CD4-positive, alpha-beta T cell (primary cell): ENCODE measurements around the gene KCMF1. TPM values are rescaled to one million over a fixed set of nuclear protein-coding genes. Genes with fewer than 3 reads are reported as not detected.

Source experiments
- ATAC-seq: fragments of 200-7000 bp; cut with Tn5 transposase; one replicate; pipeline ENCODE4 v1.10.0; 2022; ENCODE audit warnings: mild to moderate bottlenecking; ENCODE audit not compliant: poor library complexity
- CTCF ChIA-PET: fragments of 350-600 bp; sonication (Branson Sonifier 250); formaldehyde crosslinking; loops from one replicate; lab custom pipeline; 2021; ENCODE audit warnings: antibody characterized with exemption, inconsistent platforms; lab: Charles Lee
- POLR2A ChIA-PET: fragments of 350-600 bp; sonication (Branson Sonifier 250); formaldehyde crosslinking; loops from one replicate; lab custom pipeline; 2021; ENCODE audit warnings: antibody characterized with exemption, inconsistent platforms; lab: Charles Lee
- DNase-seq, 14 experiments: peaks; one replicate each; pipeline ENCODE4 v3.0.0-alpha.2; 2013 to 2020; ENCODE audit warnings: mixed read lengths in 2 of 14
- H3K27ac ChIP-seq, 2 donors: one replicate each; pipeline versions ENCODE4 v1.5.1 to v1.7.0; 2013; ENCODE audit warnings: low read length in 2 of 2, low read depth in 1 of 2, mild to moderate bottlenecking in 1 of 2
- H3K27me3 ChIP-seq, 2 experiments: 1 replicate in 1 of 2; 2 replicates in 1 of 2; pipeline versions ENCODE4 v1.6.1 to v1.7.0; 2013; ENCODE audit warnings: low read length in 2 of 2, control low read depth in 1 of 2, mild to moderate bottlenecking in 1 of 2, moderate library complexity in 1 of 2; ENCODE audit not compliant: insufficient read depth in 2 of 2, control insufficient read depth in 1 of 2
- H3K36me3 ChIP-seq: one replicate; pipeline ENCODE4 v1.6.1; 2013; ENCODE audit warnings: low read length, control low read depth; ENCODE audit not compliant: insufficient read depth
- H3K4me1 ChIP-seq: one replicate; pipeline ENCODE4 v1.6.1; 2013; ENCODE audit warnings: low read length, control low read depth; ENCODE audit not compliant: insufficient read depth
- H3K4me3 ChIP-seq: one replicate; pipeline ENCODE4 v1.5.1; 2013; ENCODE audit warnings: mild to moderate bottlenecking, low read length, moderate library complexity
- H3K9me3 ChIP-seq, 2 experiments: 1 replicate in 1 of 2; 2 replicates in 1 of 2; pipeline versions ENCODE4 v1.6.1 to v1.7.0; 2013; ENCODE audit warnings: low read length in 2 of 2, mild to moderate bottlenecking in 2 of 2, control low read depth in 1 of 2, moderate library complexity in 1 of 2; ENCODE audit not compliant: control insufficient read depth in 1 of 2, insufficient read depth in 1 of 2
- H3K27ac Mint-ChIP-seq: one replicate; pipeline ENCODE4 v1.8.0; 2020; ENCODE audit warnings: mixed read lengths
- H3K27me3 Mint-ChIP-seq: one replicate; pipeline ENCODE4 v1.8.0; 2021; ENCODE audit warnings: mixed read lengths
- H3K36me3 Mint-ChIP-seq: one replicate; pipeline ENCODE4 v1.8.0; 2021; ENCODE audit warnings: low read depth, mixed read lengths
- H3K4me1 Mint-ChIP-seq: one replicate; pipeline ENCODE4 v1.8.0; 2021; ENCODE audit warnings: low read depth, mixed read lengths
- H3K4me3 Mint-ChIP-seq: one replicate; pipeline ENCODE4 v1.8.0; 2020; ENCODE audit warnings: mild to moderate bottlenecking, mixed read lengths
- H3K9me3 Mint-ChIP-seq: one replicate; pipeline ENCODE4 v1.8.0; 2020; ENCODE audit warnings: mixed read lengths
- intact Hi-C, 2 experiments: fragments of 100-400 bp; cut with DNase I in 1 of 2; cut with micrococcal nuclease in 1 of 2; formaldehyde crosslinking; loops; one replicate each; pipeline versions ENCODE4 v1.15.1 to v1.9.0; 2023 to 2025; cut with DNase I, micrococcal nuclease
- total RNA-seq, 174 experiments: library from RNA in 2 of 174; stranded (reverse) in 2 of 174; gene quantifications; one replicate each; pipeline ENCODE4 v1.2.3 and lab custom pipeline; 2021 to 2026
- TF ChIP-seq, protein P1 (sequence below): fragments of 200-600 bp; IDR thresholded peaks from one replicate; pipeline ENCODE4 v1.8.0; 2022; ENCODE audit warnings: antibody characterized with exemption, mild to moderate bottlenecking

The KCMF1 gene
- total RNA-seq, 2 experiments from 2014 or later = 72.4 to 78.0 TPM

- POLR2A ChIA-PET = interaction anchor here (0.8 to 3.5 kb wide), 2 partner anchors 71 to 90 kb away, joined by 3 to 18 read pairs; no protein-coding TSS in a partner anchor
Measured at GRCh38 chr2:85016446-85016845, 45.5 kb downstream of the KCMF1 start.

DNA sequence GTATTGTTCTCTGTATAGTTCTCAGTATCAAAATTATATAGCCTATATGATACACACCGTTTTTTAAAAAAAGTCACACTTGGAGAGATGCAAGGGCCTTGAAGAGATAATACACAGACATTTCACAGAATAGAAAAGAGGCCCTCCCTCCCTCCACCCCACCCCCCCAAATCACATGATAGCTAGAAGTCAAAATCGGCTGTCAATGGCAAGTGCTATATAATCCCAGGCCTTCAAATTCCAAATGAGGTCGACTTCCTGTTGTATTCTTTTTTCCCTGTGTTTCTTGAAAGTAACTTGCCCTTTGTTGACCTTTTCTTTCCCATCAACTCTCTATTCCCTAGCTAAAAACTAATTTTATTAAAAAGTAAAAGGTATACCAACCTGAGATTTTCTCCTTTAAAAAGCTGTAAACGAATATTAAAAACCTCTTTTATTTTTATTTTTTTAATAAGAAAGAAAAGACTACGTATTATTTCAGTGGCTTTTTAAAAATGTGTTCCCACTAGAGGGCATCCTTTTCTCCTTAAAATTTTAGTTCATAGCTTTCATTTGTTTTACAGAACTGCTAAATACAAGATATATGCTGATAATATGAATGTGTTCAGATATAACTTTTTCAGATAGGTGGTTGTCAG lies 46.6 kb downstream of the KCMF1 start:
- TF ChIP-seq, protein P1, sequence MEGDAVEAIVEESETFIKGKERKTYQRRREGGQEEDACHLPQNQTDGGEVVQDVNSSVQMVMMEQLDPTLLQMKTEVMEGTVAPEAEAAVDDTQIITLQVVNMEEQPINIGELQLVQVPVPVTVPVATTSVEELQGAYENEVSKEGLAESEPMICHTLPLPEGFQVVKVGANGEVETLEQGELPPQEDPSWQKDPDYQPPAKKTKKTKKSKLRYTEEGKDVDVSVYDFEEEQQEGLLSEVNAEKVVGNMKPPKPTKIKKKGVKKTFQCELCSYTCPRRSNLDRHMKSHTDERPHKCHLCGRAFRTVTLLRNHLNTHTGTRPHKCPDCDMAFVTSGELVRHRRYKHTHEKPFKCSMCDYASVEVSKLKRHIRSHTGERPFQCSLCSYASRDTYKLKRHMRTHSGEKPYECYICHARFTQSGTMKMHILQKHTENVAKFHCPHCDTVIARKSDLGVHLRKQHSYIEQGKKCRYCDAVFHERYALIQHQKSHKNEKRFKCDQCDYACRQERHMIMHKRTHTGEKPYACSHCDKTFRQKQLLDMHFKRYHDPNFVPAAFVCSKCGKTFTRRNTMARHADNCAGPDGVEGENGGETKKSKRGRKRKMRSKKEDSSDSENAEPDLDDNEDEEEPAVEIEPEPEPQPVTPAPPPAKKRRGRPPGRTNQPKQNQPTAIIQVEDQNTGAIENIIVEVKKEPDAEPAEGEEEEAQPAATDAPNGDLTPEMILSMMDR = peak; percentile 65
- intact Hi-C loops = no loop called here
- Mint-ChIP-seq H3K27me3 (no peaks in the 10 kb centered on the region), H3K4me1 (peaks cover 77% of the 10 kb centered on the region), H3K4me3 (peak overlapping the region; percentile 67), H3K9me3 (no peaks in the 10 kb centered on the region), H3K36me3 (peaks cover 12% of the 10 kb centered on the region), H3K27ac (peak overlapping the region; percentile 73)
- Histone ChIP-seq H3K36me3 (peaks cover 6% of the 10 kb centered on the region), H3K4me3 (no peak overlapping the region), H3K4me1 (peaks cover 4% of the 10 kb centered on the region), H3K27ac (peak overlapping the region in 1 of 2 donors; percentile 12), H3K9me3 (no peaks in the 10 kb centered on the region), H3K27me3 (no peaks in the 10 kb centered on the region)
- ATAC-seq = peak; percentile 39
- ChIA-PET CTCF (interaction anchor here (0.6 to 1.5 kb wide), 10 partner anchors 8 to 768 kb away, joined by 3 to 5 read pairs (median 4); no protein-coding TSS in a partner anchor), POLR2A (interaction anchor here (0.6 to 1.3 kb wide), 6 partner anchors 46 to 150 kb away, joined by 3 to 6 read pairs (median 4); partner anchors contain the start of genes KCMF1 and TMSB10)
- DNase-seq = peak in 3 of 14 experiments; percentile 34 to 40 (median 40)

More at GRCh38 chr2:85016446-85016845, 45.5 kb downstream of the KCMF1 start:
- H3K36me3 ChIP-seq = no peaks in the 10 kb centered on the region
- TF ChIP-seq, protein P1 = no peak
- no peak overlapping the region for H3K27ac ChIP-seq
- DNase-seq = no peak
- no peak for ATAC-seq
- no peak overlapping the region for H3K4me3 ChIP-seq
- no peaks in the 10 kb centered on the region for H3K27me3 ChIP-seq
- Mint-ChIP-seq H3K9me3 (no peaks in the 10 kb centered on the region), H3K4me1 (peaks cover 84% of the 10 kb centered on the region), H3K27ac (peak overlapping the region; percentile 45), H3K4me3 (no peak overlapping the region), H3K36me3 (peaks cover 5% of the 10 kb centered on the region), H3K27me3 (no peaks in the 10 kb centered on the region)
- intact Hi-C loops = no loop called here
- H3K4me1 ChIP-seq = peaks cover 10% of the 10 kb centered on the region
- H3K9me3 ChIP-seq = no peaks in the 10 kb centered on the region
- CTCF ChIA-PET = interaction anchor here (1.1 to 1.2 kb wide), 2 partner anchors 13 to 58 kb away, joined by 3 to 4 read pairs; no protein-coding TSS in a partner anchor

GRCh38 chr2:85018049-85018447 lies 47.1 kb downstream of the KCMF1 start:
- Mint-ChIP-seq H3K4me3 (peak overlapping the region; percentile 67), H3K4me1 (peaks cover 72% of the 10 kb centered on the region), H3K9me3 (no peaks in the 10 kb centered on the region), H3K36me3 (peaks cover 13% of the 10 kb centered on the region), H3K27ac (peak overlapping the region; percentile 73), H3K27me3 (no peaks in the 10 kb centered on the region)
- H3K4me1 ChIP-seq = peaks cover 4% of the 10 kb centered on the region
- H3K36me3 ChIP-seq = peaks cover 7% of the 10 kb centered on the region
- ChIA-PET CTCF (interaction anchor here (0.6 to 1.5 kb wide), 9 partner anchors 8 to 768 kb away, joined by 3 to 5 read pairs (median 4); no protein-coding TSS in a partner anchor), POLR2A (interaction anchor here (0.8 to 1.3 kb wide), 4 partner anchors 47 to 92 kb away, joined by 3 to 6 read pairs (median 6); partner anchors contain the start of gene KCMF1)
- ATAC-seq (no peak), DNase-seq (no peak)
- no peaks in the 10 kb centered on the region for H3K27me3 ChIP-seq
- intact Hi-C loops = no loop called here
- TF ChIP-seq, protein P1 = no peak
- H3K4me3 ChIP-seq = no peak overlapping the region
- no peaks in the 10 kb centered on the region for H3K9me3 ChIP-seq
- H3K27ac ChIP-seq = no peak overlapping the region
